SIG-M5 treated with dmso at 0.1 percent for 504 hours (cell line): ENCODE measurements around the gene PLGRKT.
"Not testable (repeated sequence)": the region's sequence is repeated elsewhere in the genome, so short reads cannot be mapped to it uniquely, and the experiment has no call there.

Experiments used
- DNase-seq: peaks from one replicate; lab custom pipeline; 2025; ENCODE audit not compliant: unreplicated experiment; lab: John Stamatoyannopoulos, UW

The PLGRKT gene

DNA sequence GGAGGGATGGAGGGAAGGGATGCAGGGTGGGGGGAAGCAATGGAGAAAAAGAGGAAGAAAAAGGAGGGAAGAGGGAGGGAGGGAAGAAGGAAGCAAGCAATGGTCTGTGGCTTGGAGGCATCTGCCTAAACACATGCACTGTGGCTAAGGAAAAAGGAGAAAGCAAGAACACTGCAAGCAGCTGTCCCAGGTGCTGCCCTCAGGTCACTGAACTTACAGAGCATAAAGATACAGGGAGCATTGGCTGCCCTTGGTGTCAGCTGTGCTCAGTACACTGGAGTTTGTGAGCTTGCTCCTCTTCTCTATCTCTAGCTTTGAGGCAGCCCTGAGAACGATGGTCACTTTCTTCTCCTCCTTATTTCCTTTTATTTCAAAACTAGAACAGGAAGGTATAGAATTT, 116.1 kb downstream of the PLGRKT start:
- not testable (repeated sequence) for DNase-seq

DNA sequence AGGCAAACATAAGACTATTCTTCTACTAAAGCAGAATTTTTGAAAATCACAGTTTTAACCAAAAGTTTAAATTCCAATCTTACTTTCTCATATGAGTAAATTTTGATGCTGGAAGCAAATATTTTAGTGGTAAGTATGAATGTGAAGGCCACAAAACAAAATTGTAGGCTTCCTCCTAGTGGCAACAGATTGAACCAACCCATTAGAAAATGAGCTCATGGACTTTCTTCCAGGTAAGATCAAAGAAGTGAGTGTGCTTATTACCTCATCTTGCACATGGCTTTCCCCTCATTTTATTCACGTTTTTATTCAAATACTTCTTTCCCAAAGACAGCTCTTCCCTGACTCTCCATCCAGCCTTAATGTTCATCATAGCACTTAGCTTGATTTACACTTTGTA, 116.7 kb downstream of the PLGRKT start:
- DNase-seq, result no peak

DNA sequence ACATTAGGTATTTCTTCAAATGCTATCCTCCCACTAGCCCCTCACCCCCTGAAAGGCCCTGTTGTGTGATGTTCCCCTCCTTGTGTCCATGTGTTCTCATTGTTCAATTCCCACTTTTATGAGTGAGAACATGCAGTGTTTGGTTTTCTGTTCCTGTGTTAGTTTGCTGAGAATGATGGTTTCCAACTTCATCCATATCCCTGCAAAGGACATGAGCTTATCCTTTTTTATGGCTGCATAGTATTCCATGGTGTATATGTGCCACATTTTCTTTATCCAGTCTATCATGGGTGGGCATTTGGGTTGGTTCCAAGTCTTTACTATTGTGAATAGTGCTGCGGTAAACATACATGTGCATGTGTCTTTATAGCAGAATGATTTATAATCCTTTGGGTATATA, 121.3 kb downstream of the PLGRKT start:
- DNase-seq, result not testable (repeated sequence)

DNA sequence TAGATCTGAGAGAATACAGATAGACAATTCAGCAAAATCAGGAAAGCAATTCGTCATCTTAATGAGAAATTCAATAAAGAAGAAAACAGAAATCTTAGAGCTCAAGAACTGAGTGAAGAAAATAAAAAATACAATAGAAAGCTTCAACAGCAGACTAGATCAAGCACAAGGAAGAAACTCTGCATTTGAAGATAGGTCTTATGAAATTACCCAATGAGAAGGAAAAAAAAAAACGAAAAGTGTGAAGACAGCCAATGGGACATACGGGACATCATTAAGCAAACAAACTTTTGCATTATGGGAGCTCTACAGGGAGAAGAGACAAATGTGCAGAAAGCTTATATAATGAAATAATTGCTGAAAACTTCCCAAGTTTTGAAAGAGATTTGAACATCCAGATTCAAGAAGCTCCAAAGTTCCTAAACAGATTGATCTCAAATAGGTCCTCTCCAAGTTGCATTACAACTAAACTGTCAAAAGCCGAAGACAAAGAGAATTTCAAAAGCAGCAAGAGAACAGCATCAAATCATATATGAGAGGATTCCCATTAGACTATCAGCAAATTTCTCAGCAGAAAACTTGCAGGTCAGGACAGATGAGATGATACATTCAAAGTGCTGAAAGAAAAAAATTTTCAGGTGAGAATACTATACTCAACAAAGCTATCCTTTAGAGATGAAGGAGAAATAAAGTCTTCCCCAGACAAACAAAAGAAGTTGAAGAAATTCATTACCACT, 122.4 kb downstream of the PLGRKT start:
- DNase-seq, result no peak

DNA sequence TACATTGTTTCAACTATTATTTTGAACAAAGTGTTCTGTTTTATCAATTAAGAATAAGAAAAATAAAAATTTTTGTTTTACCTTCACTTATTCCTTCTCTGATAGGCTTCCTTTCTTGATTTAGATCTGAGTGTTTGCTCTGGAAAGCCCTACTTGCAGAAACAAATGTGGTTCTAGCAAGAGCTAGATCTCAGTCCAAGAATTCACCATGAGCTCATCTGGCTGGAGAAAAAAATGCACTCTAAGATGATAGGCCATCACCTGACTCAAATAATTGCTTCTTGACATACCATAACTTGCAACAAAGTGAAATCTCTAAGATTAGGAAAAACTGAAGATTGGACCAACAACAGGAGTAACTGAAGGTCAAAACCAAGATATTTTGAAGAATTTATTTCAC, 126.9 kb downstream of the PLGRKT start:
- DNase-seq, result no peak
